Liver (tissue), 9 donors: ENCODE measurements around the gene DPYD. TPM values are rescaled to one million over a fixed set of nuclear protein-coding genes. Genes with fewer than 3 reads are reported as not detected.

Experiments used
- DNase-seq: peaks from one replicate; pipeline ENCODE4 v3.0.0-alpha.2; 2017; ENCODE audit warnings: low spot score
- H3K27ac ChIP-seq, 2 donors: one replicate each; pipeline ENCODE4 v1.7.0; 2013; ENCODE audit warnings: inconsistent platforms in 2 of 2, low read length in 2 of 2, control low read depth in 1 of 2, low read depth in 1 of 2, mild to moderate bottlenecking in 1 of 2
- H3K27me3 ChIP-seq, 4 donors: one replicate each; pipeline versions ENCODE4 v1.6.1 to v1.7.0; 2013; ENCODE audit warnings: low read length in 3 of 4, inconsistent platforms in 1 of 4, mild to moderate bottlenecking in 1 of 4, moderate library complexity in 1 of 4; ENCODE audit not compliant: control insufficient read depth in 4 of 4, insufficient read depth in 4 of 4
- H3K36me3 ChIP-seq, 4 donors: one replicate each; pipeline versions ENCODE4 v1.6.1 to v1.7.0; 2013; ENCODE audit warnings: low read length in 3 of 4, mild to moderate bottlenecking in 3 of 4, low read depth in 1 of 4, moderate library complexity in 1 of 4; ENCODE audit not compliant: control insufficient read depth in 4 of 4, insufficient read depth in 3 of 4
- H3K4me1 ChIP-seq, 4 donors: one replicate each; pipeline versions ENCODE4 v1.6.1 to v1.7.0; 2013; ENCODE audit warnings: low read length in 3 of 4, mild to moderate bottlenecking in 3 of 4, moderate library complexity in 1 of 4; ENCODE audit not compliant: control insufficient read depth in 4 of 4, insufficient read depth in 4 of 4
- H3K4me3 ChIP-seq, 3 donors: one replicate each; pipeline versions ENCODE4 v1.6.1 to v1.7.0; 2013; ENCODE audit warnings: low read length in 3 of 3, control low read depth in 1 of 3, low read depth in 1 of 3, mild to moderate bottlenecking in 1 of 3
- H3K9ac ChIP-seq, 2 donors: one replicate each; pipeline ENCODE4 v1.7.0; 2013; ENCODE audit warnings: low read length in 2 of 2, mild to moderate bottlenecking in 2 of 2, moderate library complexity in 2 of 2, control low read depth in 1 of 2, low read depth in 1 of 2
- H3K9me3 ChIP-seq, 4 donors: one replicate each; pipeline versions ENCODE4 v1.6.1 to v1.7.0; 2013; ENCODE audit warnings: low read length in 3 of 4; ENCODE audit not compliant: control insufficient read depth in 4 of 4
- ATF3 ChIP-seq: IDR thresholded peaks from 2 replicates; pipeline ENCODE4 v1.6.1; 2016; ENCODE audit warnings: antibody characterized with exemption
- CTCF ChIP-seq: fragments of 150-350 bp; IDR thresholded peaks from 2 replicates; pipeline ENCODE4 v1.5.1; 2017; ENCODE audit warnings: improper control_type of control experiment, low read depth, low read length; ENCODE audit not compliant: missing input control
- EGR1 ChIP-seq, 2 donors: IDR thresholded peaks; 2 replicates each; pipeline ENCODE4 v1.6.1; 2016 to 2018; ENCODE audit warnings: antibody characterized with exemption in 2 of 2, low read depth in 2 of 2
- FOXA1 ChIP-seq: IDR thresholded peaks from 2 replicates; pipeline ENCODE4 v1.6.1; 2016; ENCODE audit warnings: antibody characterized with exemption
- FOXA2 ChIP-seq: IDR thresholded peaks from 2 replicates; pipeline ENCODE4 v1.6.1; 2016; ENCODE audit warnings: antibody characterized with exemption
- GABPA ChIP-seq, 2 donors: IDR thresholded peaks in 1 of 2; conservative IDR thresholded peaks in 1 of 2; 2 replicates each; pipeline ENCODE4 v1.6.1; 2016; ENCODE audit warnings: antibody characterized with exemption in 2 of 2, mild to moderate bottlenecking in 1 of 2, moderate library complexity in 1 of 2
- HNF4A ChIP-seq, 2 donors: conservative IDR thresholded peaks; 2 replicates each; pipeline ENCODE4 v1.6.1; 2016; ENCODE audit warnings: antibody characterized with exemption in 2 of 2, mild to moderate bottlenecking in 2 of 2
- HNF4G ChIP-seq: IDR thresholded peaks from 2 replicates; pipeline ENCODE4 v1.6.1; 2016; ENCODE audit warnings: antibody characterized with exemption
- JUND ChIP-seq, 2 donors: IDR thresholded peaks; 2 replicates each; pipeline ENCODE4 v1.6.1; 2016; ENCODE audit warnings: antibody characterized with exemption in 2 of 2
- MAX ChIP-seq: IDR thresholded peaks from 2 replicates; pipeline ENCODE4 v1.6.1; 2016; ENCODE audit warnings: antibody characterized with exemption
- NR2F2 ChIP-seq: IDR thresholded peaks from 2 replicates; pipeline ENCODE4 v1.6.1; 2016; ENCODE audit warnings: antibody characterized with exemption
- RAD21 ChIP-seq, 2 donors: IDR thresholded peaks; 2 replicates each; pipeline ENCODE4 v1.6.1; 2016; ENCODE audit warnings: antibody characterized with exemption in 2 of 2, mild to moderate bottlenecking in 2 of 2
- RXRA ChIP-seq, 2 donors: IDR thresholded peaks; 2 replicates each; pipeline ENCODE4 v1.6.1; 2017 to 2018; ENCODE audit warnings: antibody characterized with exemption in 2 of 2, mild to moderate bottlenecking in 1 of 2
- SP1 ChIP-seq: IDR thresholded peaks from 2 replicates; pipeline ENCODE4 v1.6.1; 2018; ENCODE audit warnings: antibody characterized with exemption, mild to moderate bottlenecking
- TAF1 ChIP-seq: conservative IDR thresholded peaks from 2 replicates; pipeline ENCODE4 v1.6.1; 2016; ENCODE audit warnings: antibody characterized with exemption, mild to moderate bottlenecking
- YY1 ChIP-seq: IDR thresholded peaks from 2 replicates; pipeline ENCODE4 v1.6.1; 2016; ENCODE audit warnings: antibody characterized with exemption, mild to moderate bottlenecking
- ZBTB33 ChIP-seq: IDR thresholded peaks from 2 replicates; pipeline ENCODE4 v1.6.1; 2016; ENCODE audit warnings: antibody characterized with exemption
- WGBS: extraction: QIAGEN DNeasy Blood & Tissue Kit; methylation state at CpG from one replicate; pipeline ENCODE4 v1.1.7; 2013; 5-methylcytosine and 5-hydroxymethylcytosine counted together
- polyA plus RNA-seq, 2 donors: library from polyadenylated mRNA; stranded (reverse) in 1 of 2; unstranded in 1 of 2; fragments of 200-250 nt in 1 of 2; fragments of >200 nt in 1 of 2; fragmentation: Nextera tagmentation in 1 of 2; extraction: Ambion mirVana in 1 of 2; gene quantifications; one replicate each; pipeline versions ENCODE4 v1.2.1 to v1.2.3, GENCODE V29; 2013 to 2015
- total RNA-seq, 2 donors: library from RNA; depleted of rRNA; stranded (reverse); fragments of >200 nt; gene quantifications; one replicate each; pipeline ENCODE4 v1.2.3, GENCODE V29; 2014
- donor health status: healthy.
- donor health status: healthy.
- donor health status: healthy.
- donor health status: healthy.
- donor health status: healthy.

Gene DPYD
- total and polyA plus RNA-seq, 4 donors, result 16.2 to 142 (median 47.0) TPM

- no peak for TF ChIP-seq CTCF
- no peak for TF ChIP-seq RAD21 (IDR thresholded peaks at IDR 0.05)
- TF ChIP-seq HNF4A (conservative IDR thresholded peaks at IDR 0.05), result no peak
- TF ChIP-seq JUND (IDR thresholded peaks at IDR 0.05), result no peak
Measured at GRCh38 chr1:97308131-97308530, 612.7 kb downstream of the DPYD start (continued).

GRCh38 chr1:97307568-97307967 is 613.3 kb downstream of the DPYD start:
- no peak for DNase-seq
- no peaks in the 10 kb centered on the region for H3K9me3 ChIP-seq
- no peak for TF ChIP-seq JUND (IDR thresholded peaks at IDR 0.05)
- TF ChIP-seq YY1, result no peak
- TF ChIP-seq SP1, result no peak
- TF ChIP-seq HNF4A (conservative IDR thresholded peaks at IDR 0.05), result no peak
- TF ChIP-seq HNF4G, result no peak
- no peak for TF ChIP-seq FOXA2
- TF ChIP-seq NR2F2, result no peak
- no peak for TF ChIP-seq TAF1
- TF ChIP-seq ZBTB33, result no peak
- no peak for TF ChIP-seq FOXA1
- TF ChIP-seq ATF3, result no peak
- TF ChIP-seq EGR1 (IDR thresholded peaks at IDR 0.05; ENCODE audit: low read depth in 2 of 2), result no peak
- TF ChIP-seq RXRA (IDR thresholded peaks at IDR 0.05), result no peak
- TF ChIP-seq MAX, result no peak
- TF ChIP-seq CTCF, result no peak
- TF ChIP-seq RAD21 (IDR thresholded peaks at IDR 0.05), result no peak
- no peak overlapping the region for H3K9ac ChIP-seq
- no peaks in the 10 kb centered on the region for H3K4me1 ChIP-seq
- H3K4me3 ChIP-seq, result no peak overlapping the region
- no peaks in the 10 kb centered on the region for H3K27me3 ChIP-seq
- peaks cover 0 to 13% (median 10%) of the 10 kb centered on the region in 4 donors for H3K36me3 ChIP-seq
- H3K27ac ChIP-seq, result no peak overlapping the region

GRCh38 chr1:97307151-97307550 is 613.7 kb downstream of the DPYD start:
- WGBS, result 72% methylated on average over 2 of the region's 2 CpGs
- no peaks in the 10 kb centered on the region for H3K27me3 ChIP-seq
- no peaks in the 10 kb centered on the region for H3K4me1 ChIP-seq
- no peak for DNase-seq
- no peaks in the 10 kb centered on the region for H3K9me3 ChIP-seq
- H3K9ac ChIP-seq, result no peak overlapping the region
- H3K36me3 ChIP-seq, result peaks cover 0 to 13% (median 10%) of the 10 kb centered on the region in 4 donors
- no peak overlapping the region for H3K4me3 ChIP-seq
- no peak overlapping the region for H3K27ac ChIP-seq
- TF ChIP-seq TAF1 (no peak), HNF4G (no peak), CTCF (no peak), YY1 (no peak), GABPA (IDR thresholded peaks at IDR 0.05 in 1 of 2, conservative IDR thresholded peaks at IDR 0.05 in 1 of 2) (no peak), RXRA (IDR thresholded peaks at IDR 0.05) (no peak), MAX (no peak), NR2F2 (no peak), ATF3 (no peak), RAD21 (IDR thresholded peaks at IDR 0.05) (no peak), EGR1 (IDR thresholded peaks at IDR 0.05; ENCODE audit: low read depth in 2 of 2) (no peak)
